Erythroblast (primary cell): Measurements from ENCODE around the gene HERC2.
"Not testable (repeated sequence)": the region's sequence is repeated elsewhere in the genome, so short reads cannot be mapped to it uniquely, and the experiment has no call there.

Experiments
- GATA1 ChIP-seq: IDR thresholded peaks from 2 replicates; pipeline ENCODE4 v1.6.1; 2011; ENCODE audit warnings: low read depth, mild to moderate bottlenecking, control low read depth, low read length, moderate library complexity
- POLR2A ChIP-seq: IDR thresholded peaks from 2 replicates; pipeline ENCODE4 v1.6.1; 2011; ENCODE audit warnings: mild to moderate bottlenecking, low read length

- TF ChIP-seq POLR2A, GATA1: not testable (repeated sequence)
Observed at GRCh38 chr15:28238296-28238695, 83.7 kb downstream of the HERC2 start.
